MM.1S (cell line): Measurements from ENCODE around the gene SRGAP3.

Source experiments
- DNase-seq: peaks from one replicate; pipeline ENCODE4 v3.0.0-alpha.2; 2015
- H2AFZ ChIP-seq: fragments of 300-600 bp; sonication (generic); 2 replicates; pipeline ENCODE4 v1.6.0; 2016; ENCODE audit warnings: antibody characterized with exemption, low read length
- H3F3A ChIP-seq: fragments of 300-600 bp; sonication (generic); 2 replicates; pipeline ENCODE4 v1.6.1; 2016; ENCODE audit warnings: mild to moderate bottlenecking, antibody characterized with exemption, low read length, moderate library complexity, mixed read lengths; ENCODE audit not compliant: insufficient read depth
- H3K27ac ChIP-seq: fragments of 300-600 bp; sonication (generic); 2 replicates; pipeline ENCODE4 v1.5.1; 2016; ENCODE audit warnings: mild to moderate bottlenecking, low read length
- H3K27me3 ChIP-seq: fragments of 300-600 bp; sonication (generic); replicated peaks from 2 replicates; pipeline ENCODE4 v1.6.0; 2016; ENCODE audit warnings: low read length; ENCODE audit not compliant: insufficient read depth
- H3K36me3 ChIP-seq: fragments of 300-600 bp; sonication (generic); replicated peaks from 2 replicates; pipeline ENCODE4 v1.6.1; 2016; ENCODE audit warnings: mild to moderate bottlenecking, low read length, mixed read lengths; ENCODE audit not compliant: insufficient read depth
- H3K4me1 ChIP-seq: fragments of 300-600 bp; sonication (generic); 2 replicates; pipeline ENCODE4 v1.6.1; 2016; ENCODE audit warnings: low read length, mixed read lengths
- H3K4me2 ChIP-seq: fragments of 300-600 bp; sonication (generic); 2 replicates; pipeline ENCODE4 v1.6.0; 2016; ENCODE audit warnings: low read depth, low read length
- H3K4me3 ChIP-seq: fragments of 300-600 bp; sonication (generic); 2 replicates; pipeline ENCODE4 v1.5.1; 2016; ENCODE audit warnings: low read length, mixed read lengths
- H3K79me2 ChIP-seq: fragments of 300-600 bp; sonication (generic); 2 replicates; pipeline ENCODE4 v1.6.1; 2016; ENCODE audit warnings: mixed run types, low read length, mixed read lengths
- H3K9ac ChIP-seq: fragments of 300-600 bp; sonication (generic); 2 replicates; pipeline ENCODE4 v1.6.1; 2016; ENCODE audit warnings: low read length, mixed read lengths
- H3K9me2 ChIP-seq: fragments of 300-600 bp; sonication (generic); replicated peaks from 2 replicates; pipeline ENCODE4 v1.6.1; 2016; ENCODE audit warnings: mild to moderate bottlenecking, low read length, mixed read lengths; ENCODE audit not compliant: insufficient read depth
- H3K9me3 ChIP-seq: fragments of 300-600 bp; sonication (generic); replicated peaks from 2 replicates; pipeline ENCODE4 v1.6.1; 2016; ENCODE audit warnings: mild to moderate bottlenecking, low read length, mixed read lengths; ENCODE audit not compliant: insufficient read depth
- H4K20me1 ChIP-seq: fragments of 300-600 bp; sonication (generic); 2 replicates; pipeline ENCODE4 v1.6.1; 2016; ENCODE audit warnings: mild to moderate bottlenecking, low read length, moderate library complexity, mixed read lengths; ENCODE audit not compliant: insufficient read depth
- CTCF ChIP-seq: fragments of 300-600 bp; sonication (generic); IDR thresholded peaks from 2 replicates; pipeline ENCODE4 v1.5.1; 2016; ENCODE audit warnings: antibody characterized with exemption, low read length, mixed read lengths
- EZH2 ChIP-seq: fragments of 300-600 bp; sonication (generic); optimal IDR thresholded peaks from 2 replicates; pipeline ENCODE3; 2017; ENCODE audit warnings: low read depth, mild to moderate bottlenecking, antibody characterized with exemption, low read length, mixed read lengths
- EZH2phosphoT487 ChIP-seq: fragments of 300-600 bp; sonication (generic); IDR thresholded peaks from 2 replicates; pipeline ENCODE4 v1.6.1; 2018; ENCODE audit warnings: antibody characterized with exemption, low read length

The SRGAP3 gene

DNA sequence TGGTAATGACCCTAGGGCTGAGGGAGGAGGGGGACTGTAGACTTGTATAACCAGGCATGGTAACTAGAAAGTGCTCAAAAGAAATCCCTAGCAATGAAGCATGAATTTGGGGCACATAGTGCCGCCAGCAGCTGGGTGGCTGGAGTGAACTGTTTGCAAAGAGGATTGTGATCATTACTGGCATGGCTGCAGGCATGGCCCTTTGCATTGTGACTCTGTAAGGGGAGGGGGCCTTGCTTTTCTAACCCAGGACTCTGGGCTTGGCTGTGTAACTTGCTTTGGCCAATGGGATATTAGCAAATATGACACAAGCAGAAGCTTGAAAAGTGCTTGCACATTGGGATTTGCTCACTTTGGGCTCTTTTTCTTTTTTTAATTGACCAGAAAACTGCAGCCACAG lies 173.7 kb downstream of the SRGAP3 start:
- no peak overlapping the region for H3K9ac ChIP-seq
- no peak overlapping the region for H3K4me3 ChIP-seq
- no peak overlapping the region for H2AFZ ChIP-seq
- H3K9me3 ChIP-seq = no peaks in the 10 kb centered on the region
- no peaks in the 10 kb centered on the region for H3K36me3 ChIP-seq
- no peaks in the 10 kb centered on the region for H3K79me2 ChIP-seq
- TF ChIP-seq EZH2phosphoT487 = no peak
- no peak for TF ChIP-seq EZH2
- no peak for TF ChIP-seq CTCF
- H3K27me3 ChIP-seq = no peaks in the 10 kb centered on the region
- no peaks in the 10 kb centered on the region for H3F3A ChIP-seq
- DNase-seq = no peak
- H4K20me1 ChIP-seq = no peaks in the 10 kb centered on the region
- H3K4me1 ChIP-seq = no peaks in the 10 kb centered on the region
- H3K4me2 ChIP-seq = no peak overlapping the region
- no peaks in the 10 kb centered on the region for H3K9me2 ChIP-seq
- no peak overlapping the region for H3K27ac ChIP-seq

DNA sequence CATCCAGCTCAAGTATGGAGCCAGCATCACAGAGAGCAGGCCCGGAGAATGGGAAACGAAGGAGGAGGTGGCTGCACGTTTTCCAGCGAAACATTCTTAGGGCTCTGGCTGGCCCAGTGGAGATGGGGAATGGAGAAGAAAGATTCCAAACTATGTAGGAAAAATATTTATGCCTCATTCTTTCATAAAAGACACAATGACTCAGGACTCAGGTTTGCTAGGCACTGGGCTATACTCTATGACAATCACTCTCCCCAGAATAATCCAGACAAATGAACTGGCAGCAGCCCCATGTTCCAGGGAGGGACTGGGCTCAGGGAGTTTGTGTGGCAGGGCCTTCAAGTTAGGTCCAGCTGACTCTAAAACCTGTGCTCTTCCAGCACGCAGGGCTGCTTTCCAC lies 175.4 kb downstream of the SRGAP3 start:
- H3K9me3 ChIP-seq = no peaks in the 10 kb centered on the region
- no peak overlapping the region for H3K27ac ChIP-seq
- TF ChIP-seq EZH2phosphoT487 = no peak
- no peak for TF ChIP-seq CTCF
- no peak for TF ChIP-seq EZH2
- H2AFZ ChIP-seq = no peak overlapping the region
- H3K36me3 ChIP-seq = no peaks in the 10 kb centered on the region
- H3K4me1 ChIP-seq = no peaks in the 10 kb centered on the region
- no peak overlapping the region for H3K4me2 ChIP-seq
- H3K4me3 ChIP-seq = no peak overlapping the region
- no peaks in the 10 kb centered on the region for H3K79me2 ChIP-seq
- no peaks in the 10 kb centered on the region for H3F3A ChIP-seq
- H4K20me1 ChIP-seq = no peaks in the 10 kb centered on the region
- H3K9me2 ChIP-seq = no peaks in the 10 kb centered on the region
- H3K27me3 ChIP-seq = no peaks in the 10 kb centered on the region
- no peak for DNase-seq
- H3K9ac ChIP-seq = no peak overlapping the region

GRCh38 chr3:9072667-9073009 lies 176.8 kb downstream of the SRGAP3 start:
- Histone ChIP-seq H3F3A (no peaks in the 10 kb centered on the region), H3K36me3 (no peaks in the 10 kb centered on the region), H3K4me3 (no peak overlapping the region)

More at GRCh38 chr3:9072667-9073009, 176.8 kb downstream of the SRGAP3 start:
- H2AFZ ChIP-seq = no peak overlapping the region
- no peaks in the 10 kb centered on the region for H3K9me3 ChIP-seq
- TF ChIP-seq CTCF (no peak), EZH2 (no peak), EZH2phosphoT487 (no peak)
- no peaks in the 10 kb centered on the region for H3K79me2 ChIP-seq
- no peak for DNase-seq
- H4K20me1 ChIP-seq = no peaks in the 10 kb centered on the region
- no peaks in the 10 kb centered on the region for H3K27me3 ChIP-seq
- H3K27ac ChIP-seq = no peak overlapping the region
- H3K9me2 ChIP-seq = no peaks in the 10 kb centered on the region
- no peaks in the 10 kb centered on the region for H3K4me1 ChIP-seq
- no peak overlapping the region for H3K9ac ChIP-seq
- H3K4me2 ChIP-seq = no peak overlapping the region
